ENCODE results near the gene SPA17. TPM values are rescaled to one million over a fixed set of nuclear protein-coding genes. Genes with fewer than 3 reads are reported as not detected.

Gene SPA17
- total RNA-seq, 1 donor from 2014 or later: 4.5 TPM

DNA sequence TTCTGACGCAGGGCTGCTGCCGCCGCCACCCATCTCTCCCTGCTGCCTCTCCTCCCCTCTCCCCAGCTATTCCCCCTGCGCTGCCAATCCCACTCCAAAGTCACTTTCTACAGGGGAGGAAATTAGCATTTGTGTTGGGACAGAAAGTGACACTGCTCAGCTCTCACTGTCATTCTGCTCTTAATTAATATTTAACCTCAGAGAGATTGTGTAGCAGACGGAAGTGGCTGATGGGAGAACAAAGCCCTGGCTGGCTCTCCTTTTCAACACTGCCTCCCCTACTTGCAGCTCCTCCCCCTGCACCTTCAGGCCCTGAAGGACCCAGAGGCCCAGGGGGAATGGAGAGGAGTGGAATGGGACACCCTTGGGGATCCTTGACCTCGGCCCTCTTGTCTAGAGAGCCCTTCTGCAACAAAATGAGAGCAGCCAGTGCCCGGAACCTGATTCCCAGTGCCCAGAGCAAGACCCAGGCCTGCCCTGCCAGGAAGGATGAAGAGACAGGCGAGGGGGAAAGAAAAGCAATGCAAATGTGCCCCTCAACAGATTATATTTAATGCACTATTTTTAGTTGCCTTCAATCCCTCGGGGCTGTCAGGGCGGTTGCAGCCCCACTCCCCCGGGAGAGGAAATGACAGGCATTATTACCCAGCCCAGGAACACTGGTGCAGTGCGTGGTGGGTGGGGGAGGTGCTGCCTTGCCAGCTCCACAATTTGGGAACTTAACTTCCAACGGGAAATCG, 51.4 kb downstream of the SPA17 start:
- DNase-seq: no peak

DNA sequence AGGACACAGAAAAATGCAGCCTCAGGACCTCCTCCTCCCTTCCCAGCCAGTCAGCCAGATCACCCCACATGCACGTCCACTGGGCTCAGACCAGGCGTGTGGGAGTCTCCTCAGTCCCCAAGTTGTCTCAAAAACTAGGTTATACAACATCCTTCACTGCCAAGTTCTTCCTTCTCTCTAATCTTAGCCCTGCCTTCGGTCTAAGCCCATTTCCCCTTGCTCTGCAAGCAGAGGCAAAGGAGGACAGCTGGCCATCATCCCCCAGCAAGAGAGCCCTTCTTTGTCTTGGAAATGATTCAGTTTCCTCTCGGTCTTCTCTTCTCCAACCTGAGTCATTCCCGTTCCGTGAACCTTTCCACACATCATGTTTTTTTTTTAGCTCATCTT, 52.0 kb downstream of the SPA17 start:
- DNase-seq: no peak

DNA sequence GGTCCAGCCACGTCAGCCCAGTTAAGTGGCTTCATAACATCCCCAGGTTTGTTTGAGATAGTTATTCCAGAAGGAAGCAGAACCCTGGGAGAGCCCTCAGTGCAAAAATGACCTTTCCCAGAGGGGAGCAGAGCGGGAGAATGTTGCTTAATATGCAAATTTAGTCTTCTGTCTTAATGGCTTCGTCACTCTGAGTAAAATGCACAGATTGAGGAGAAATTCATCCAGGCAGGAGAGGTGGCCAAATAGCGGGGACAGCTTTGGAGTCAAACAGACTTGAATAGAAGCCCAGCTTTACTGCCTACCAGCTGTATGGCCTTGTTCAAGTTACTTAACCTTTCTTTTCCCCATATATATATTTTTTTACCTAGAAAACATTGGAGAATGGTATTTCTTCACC, 53.8 kb downstream of the SPA17 start:
- no peak for DNase-seq

DNA sequence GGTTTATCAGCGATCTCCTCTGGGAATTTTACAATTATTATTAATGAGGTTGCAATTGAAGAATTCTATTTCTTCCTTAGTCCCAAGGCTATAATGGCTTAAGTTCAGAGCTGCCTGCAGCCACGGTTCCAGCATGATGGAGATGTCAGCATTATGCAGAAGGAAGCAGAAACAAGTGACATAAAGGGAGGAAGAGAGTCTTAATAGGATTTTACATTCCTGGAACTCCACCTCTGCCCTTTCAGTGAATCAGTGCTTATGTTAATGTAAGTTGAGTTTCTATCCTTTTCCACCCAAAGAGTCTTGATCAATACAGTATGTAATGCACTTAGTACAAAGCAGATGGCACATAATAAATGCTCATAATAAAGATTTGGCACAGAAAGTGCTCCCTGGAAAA, 54.4 kb downstream of the SPA17 start:
- no peak for DNase-seq

DNA sequence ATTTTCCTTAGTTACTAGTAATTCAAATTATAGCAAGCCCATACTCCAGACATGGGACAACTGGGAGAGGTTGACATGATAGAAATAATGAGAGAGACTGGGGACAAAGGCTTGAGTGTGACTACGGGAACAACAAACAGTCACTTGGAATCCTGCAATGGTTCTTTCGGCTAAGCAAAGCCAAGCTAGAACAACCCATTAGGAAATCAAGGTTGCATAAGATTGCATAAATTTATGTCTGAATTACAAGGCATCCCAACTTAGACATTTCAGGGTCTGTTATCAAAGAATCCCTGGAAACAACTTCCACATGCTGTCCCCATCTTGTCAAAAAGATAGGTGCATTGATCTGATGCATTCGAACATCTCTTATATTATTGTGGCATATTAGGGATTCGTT, 55.9 kb downstream of the SPA17 start:
- no peak for DNase-seq

DNA sequence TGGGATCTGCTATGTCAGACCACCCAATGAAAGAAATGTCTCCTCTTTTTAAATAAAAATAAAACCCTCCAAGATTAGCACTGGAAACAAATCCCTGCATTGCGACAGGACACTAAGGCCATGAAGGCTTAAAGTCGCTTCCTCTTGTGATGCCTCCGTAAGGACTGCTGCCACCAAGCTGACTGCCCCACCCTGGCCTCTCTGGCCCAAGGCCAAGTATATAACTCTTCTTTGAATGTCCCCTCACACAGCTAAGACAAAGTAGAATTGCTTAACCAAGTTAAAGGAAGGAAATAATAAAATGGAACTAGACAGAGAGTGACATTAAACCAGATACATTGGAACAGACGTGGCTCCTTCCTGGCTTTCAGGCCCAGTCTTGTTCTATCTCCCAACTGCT, 58.5 kb downstream of the SPA17 start:
- no peak for DNase-seq

DNA sequence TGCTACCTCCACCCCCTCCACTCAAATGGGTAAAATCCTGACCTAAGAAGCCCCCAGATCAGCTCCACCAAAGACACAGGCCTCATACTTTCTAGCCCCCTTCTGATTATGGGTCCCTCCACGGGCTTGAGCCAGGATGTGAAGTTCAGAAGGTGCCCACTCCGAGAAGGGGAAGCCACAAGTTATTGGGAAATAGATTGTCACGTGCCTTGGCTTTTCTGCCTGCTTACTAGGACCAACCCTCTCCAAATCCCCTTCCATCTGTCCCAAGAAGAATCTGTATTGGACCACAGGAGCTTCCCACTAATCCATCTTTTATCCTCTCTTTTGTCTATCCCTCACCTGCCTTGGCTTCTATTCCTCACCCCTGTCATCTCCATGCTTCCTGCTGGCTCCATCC, 63.0 kb downstream of the SPA17 start:
- DNase-seq: no peak

DNA sequence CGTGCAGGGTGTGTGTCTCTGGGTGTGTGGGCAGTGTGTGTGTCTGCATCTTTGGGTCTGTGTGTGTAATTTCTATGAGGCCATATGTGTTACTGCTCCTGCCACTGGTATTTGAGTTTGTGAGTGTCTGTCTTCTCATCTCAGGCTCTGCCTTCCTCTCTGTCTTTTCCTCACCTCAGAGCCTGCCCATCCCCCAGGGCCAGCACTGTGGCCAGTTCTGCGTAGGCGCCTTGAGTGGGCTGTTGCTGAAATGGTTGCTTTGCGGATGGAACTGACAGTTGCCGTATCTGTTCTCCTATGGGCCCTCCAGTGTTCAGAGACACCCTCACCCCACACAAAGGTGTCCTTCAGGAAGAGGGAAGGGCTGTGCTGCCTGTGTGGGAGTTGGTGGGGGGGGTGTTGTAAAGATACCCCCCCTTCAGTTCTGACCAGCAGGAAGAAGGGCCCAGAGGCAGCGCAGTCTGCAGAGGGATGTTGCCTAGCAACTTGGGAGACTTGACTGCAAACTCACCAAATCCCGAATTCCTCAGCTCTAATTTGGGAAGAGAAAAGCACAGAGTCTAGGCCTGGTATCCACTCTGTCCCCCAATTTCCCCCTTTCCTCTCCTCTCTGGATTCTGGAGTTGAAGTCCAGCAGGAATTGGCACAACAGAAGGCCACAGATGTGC, 64.1 kb downstream of the SPA17 start:
- DNase-seq: no peak

DNA sequence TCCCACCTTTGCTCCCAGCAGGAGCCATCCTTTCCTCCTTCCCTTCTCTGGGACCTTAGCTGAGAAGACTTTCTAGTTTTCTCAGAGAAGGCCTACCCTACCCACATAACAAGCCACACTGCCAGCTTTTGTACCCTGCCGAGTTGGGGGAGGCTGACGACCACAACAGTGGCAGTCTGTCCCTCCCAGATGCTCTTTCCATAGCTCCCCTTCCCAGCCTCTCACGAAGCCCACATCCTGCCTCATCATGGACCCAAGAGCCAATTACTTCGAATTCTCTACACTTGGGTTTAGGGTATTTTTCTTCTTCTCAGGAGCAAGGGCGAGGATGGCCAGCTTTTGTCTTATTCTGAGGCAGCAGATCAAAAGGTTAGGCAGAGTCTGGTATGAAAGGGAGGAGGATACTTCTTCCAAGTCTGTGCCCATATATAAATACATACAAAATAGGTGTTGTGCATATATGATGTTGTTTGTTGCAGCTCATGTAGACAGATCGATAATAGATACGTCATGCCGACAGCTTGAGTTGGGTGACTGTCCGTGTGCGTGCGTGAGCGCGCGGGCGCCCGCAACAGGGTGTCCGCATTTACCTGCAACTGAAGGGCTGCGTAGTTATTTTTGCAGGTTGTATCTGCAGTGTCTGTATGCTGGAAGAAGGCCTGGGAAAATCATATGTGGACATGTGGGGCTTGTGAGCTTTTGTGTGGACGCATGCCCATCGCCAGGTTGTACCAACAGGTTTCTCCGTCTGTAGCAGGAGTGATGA, 65.2 kb downstream of the SPA17 start:
- no peak for DNase-seq

DNA sequence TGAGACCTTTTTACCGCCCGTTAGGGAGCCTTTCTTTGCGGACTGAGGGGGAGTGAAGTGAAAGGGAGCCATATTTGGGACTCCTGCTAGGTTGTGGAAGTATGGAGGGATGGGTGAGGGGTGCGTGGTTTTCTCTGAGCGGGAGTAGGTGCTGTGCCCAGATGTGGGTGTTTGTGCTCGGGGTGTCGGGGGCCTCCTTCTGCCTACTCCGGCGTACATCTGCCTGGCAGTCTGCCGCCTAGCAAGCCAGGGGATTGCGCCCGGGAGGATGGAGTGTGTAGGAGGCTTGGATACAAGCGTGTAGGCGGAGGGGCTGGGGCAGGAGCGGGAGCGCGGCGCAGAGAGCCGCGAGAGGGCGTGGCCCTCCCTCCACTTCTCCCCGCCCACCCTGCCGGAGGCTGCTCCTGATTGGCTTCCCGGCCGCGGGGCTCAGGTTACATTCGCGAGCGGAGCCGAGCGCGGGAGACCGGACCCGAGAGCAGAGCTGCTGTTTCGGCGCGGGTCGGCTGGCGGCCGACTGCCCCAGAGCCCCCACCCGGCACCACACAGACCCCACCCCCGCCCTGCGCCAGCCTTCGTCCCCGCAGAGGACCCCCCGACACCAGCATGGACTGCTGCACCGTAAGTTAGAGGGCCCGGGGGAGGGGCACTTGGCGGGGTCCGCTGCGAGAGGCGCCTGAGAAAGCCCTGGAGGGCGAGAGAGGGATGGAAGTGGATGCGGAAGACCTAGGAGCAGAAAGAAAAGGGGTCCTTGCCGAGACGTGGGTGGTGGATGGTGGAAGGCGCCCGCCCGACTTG, 66.0 kb downstream of the SPA17 start, which contains the start of gene NRGN:
Gene NRGN, plus strand, starts transcription at position 464 of the 798 bp plus-strand sequence. Its CDS starts 143 bp downstream, at position 607.
- peak; percentile 97 for DNase-seq

DNA sequence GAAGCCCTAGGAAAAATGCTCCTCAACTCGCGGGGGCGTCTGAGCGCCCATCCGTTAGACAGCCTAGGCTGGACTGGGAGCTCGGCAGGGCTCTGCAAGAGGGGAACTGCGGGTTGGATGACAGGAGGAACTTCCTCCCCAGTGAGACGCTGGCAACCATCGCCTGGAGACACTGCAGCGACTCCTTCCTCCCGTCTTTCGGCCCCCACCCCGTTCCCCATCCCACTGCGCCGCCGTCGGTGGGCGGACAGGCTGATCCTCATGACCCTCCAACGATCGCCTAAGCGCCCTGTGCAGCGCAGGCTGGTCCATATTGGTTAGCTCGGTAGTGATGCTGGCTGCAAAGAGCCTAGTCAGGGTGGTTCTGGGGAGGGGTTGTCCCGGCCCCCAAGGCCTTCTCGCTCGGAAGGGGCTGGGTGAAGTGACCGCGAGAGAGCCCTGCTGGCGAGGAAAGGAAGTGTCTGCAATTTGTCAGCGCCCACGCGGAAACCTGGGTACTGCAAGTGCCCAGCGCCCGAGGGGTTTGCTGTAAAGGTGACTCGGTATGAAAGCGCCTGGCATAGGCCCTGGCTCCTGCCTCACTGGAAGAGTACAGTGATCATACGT, 66.7 kb downstream of the SPA17 start:
- DNase-seq: no peak

DNA sequence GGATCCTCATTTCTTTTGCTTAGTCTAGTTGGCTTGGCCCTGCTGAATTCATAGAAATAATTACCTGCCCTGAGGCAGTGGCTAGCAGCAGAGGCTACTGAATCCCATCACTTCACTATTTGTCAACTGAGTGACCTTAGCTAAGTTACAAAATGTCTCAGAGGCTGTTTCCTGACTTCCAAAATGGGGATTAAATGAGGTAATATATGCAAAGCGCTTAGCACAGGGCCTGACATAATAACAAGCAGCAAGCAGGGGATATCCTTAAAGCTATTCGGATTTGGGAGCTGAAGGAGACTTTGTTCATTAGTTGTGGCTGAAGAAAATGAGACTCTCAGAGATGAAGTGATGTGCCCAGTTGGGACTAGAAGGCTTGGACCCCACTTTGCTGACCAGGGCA, 68.9 kb downstream of the SPA17 start:
- no peak for DNase-seq

DNA sequence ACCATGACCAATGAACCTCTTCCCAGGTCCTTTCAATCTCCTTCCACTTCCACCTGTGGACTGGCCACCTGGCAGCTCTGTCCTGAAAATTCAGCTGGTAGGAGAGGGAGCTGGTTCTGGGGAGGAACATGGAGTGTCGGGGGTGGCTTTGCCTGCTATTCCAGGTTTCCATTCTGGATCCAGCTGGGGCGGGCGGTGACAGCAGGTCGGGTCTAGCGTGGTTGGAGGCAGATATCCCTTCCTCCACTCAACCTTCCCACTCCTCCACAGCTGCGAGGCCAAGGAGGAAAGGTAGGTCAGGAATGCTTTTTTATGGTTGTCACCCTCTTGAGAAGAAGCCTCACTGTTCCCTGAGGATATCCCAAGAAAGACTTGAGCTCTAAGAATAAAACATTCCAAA, 69.3 kb downstream of the SPA17 start:
- DNase-seq: no peak

DNA sequence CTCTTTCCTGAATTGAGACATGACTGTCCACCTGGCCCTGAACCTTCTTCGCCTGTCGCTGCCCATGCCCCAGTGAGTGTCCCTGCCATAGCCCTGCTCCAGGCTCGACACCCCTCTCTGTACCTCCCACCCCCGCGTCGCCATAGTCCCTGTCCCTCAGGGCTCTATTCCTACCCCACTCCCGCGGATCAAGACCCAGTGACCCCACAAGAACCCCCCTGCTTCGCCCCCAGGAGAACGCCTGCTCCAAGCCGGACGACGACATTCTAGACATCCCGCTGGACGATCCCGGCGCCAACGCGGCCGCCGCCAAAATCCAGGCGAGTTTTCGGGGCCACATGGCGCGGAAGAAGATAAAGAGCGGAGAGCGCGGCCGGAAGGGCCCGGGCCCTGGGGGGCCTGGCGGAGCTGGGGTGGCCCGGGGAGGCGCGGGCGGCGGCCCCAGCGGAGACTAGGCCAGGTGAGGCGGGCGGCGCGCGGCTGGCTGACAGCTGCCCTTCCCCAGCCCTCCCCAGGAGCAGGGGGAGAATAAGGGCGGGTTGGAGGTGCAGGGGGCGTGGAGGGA, 71.6 kb downstream of the SPA17 start:
- DNase-seq: no peak

DNA sequence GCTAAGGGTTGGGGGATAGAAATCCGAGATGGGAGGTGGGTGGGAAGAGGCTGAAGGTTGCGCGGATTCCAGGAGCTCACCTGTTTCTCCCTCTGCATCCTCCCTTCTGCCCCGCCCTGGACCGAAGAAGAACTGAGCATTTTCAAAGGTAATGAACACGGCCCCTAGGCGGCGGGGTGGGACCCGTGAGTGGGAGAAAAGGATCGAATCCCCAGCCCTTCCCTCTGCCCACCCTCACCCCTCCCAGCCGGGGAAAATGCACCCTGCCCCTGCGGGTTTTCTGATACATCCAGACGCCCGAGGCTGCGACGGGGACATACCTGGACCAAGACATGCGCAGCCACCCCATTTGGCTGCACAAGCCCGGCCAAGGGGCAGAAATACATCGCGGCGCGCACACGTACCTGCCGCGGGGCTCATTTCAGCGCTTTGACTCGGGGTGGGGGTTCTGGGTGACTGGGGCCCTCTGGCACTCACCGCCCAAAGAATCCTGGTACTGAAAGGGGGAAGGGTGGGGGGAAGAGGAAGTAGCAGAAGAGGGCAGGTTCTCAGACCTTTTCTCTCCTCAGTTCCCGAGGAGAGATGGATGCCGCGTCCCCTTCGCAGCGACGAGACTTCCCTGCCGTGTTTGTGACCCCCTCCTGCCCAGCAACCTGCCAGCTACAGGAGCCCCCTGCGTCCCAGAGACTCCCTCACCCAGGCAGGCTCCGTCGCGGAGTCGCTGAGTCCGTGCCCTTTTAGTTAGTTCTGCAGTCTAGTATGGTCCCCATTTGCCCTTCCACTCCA, 72.3 kb downstream of the SPA17 start:
- DNase-seq: no peak

DNA sequence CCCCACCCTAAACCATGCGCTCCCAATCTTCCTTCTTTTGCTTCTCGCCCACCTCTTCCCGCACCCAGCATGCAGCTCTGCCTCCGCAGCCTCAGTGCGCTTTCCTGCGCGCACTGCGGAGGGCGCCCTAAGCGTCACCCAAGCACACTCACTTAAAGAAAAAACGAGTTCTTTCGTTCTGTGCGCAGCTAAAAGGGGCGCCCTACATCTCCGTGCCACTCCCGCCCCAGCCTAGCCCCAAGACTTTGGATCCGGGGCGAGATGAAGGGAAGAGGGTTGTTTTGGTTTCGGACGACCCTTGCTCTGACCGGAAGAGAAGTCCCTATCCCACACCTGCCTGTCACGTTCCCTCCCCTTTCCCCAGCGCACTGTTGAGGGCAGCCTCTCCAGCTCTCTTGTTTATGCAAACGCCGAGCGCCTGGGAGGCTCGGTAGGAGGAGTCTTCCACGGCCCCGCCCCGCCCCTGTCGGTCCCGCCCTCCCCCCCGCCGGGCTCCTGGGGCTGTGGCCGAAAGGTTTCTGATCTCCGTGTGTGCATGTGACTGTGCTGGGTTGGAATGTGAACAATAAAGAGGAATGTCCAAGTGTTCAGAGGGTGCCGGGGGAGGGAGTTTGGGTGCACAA, 73.0 kb downstream of the SPA17 start:
- DNase-seq: peak; percentile 31

Data from tongue (tissue), 2 donors.